Vagina (tissue), 2 donors: ENCODE data around the gene CUX1. TPM values are rescaled to one million over a fixed set of nuclear protein-coding genes. Genes with fewer than 3 reads are reported as not detected.

Experiments used
- DNase-seq, 2 donors: peaks; one replicate each; pipeline ENCODE4 v3.0.0-alpha.2; 2017; ENCODE audit errors: extremely low spot score in 2 of 2
- H3K27ac ChIP-seq: fragments of 200-600 bp; sonication (generic); one replicate; pipeline ENCODE4 v1.5.1; 2019
- H3K27me3 ChIP-seq: fragments of 200-600 bp; sonication (generic); one replicate; pipeline ENCODE4 v1.5.1; 2019
- H3K36me3 ChIP-seq, 2 donors: fragments of 200-600 bp; sonication (generic); one replicate each; pipeline ENCODE4 v1.5.1; 2017 to 2019
- H3K4me1 ChIP-seq: fragments of 200-600 bp; sonication (generic); one replicate; pipeline ENCODE4 v1.5.1; 2019
- H3K4me3 ChIP-seq, 2 donors: fragments of 200-600 bp; sonication (generic); 1 replicate in 1 of 2; 2 replicates in 1 of 2; pipeline ENCODE4 v1.5.1; 2016 to 2019
- H3K9me3 ChIP-seq: fragments of 200-600 bp; sonication (generic); one replicate; pipeline ENCODE4 v1.5.1; 2019
- CTCF ChIP-seq, 3 experiments: fragments of 450-650 bp in 2 of 3; fragments of 200-600 bp in 1 of 3; sonication (generic) in 1 of 3; IDR thresholded peaks; one replicate each; pipeline ENCODE4 v1.5.1; 2017 to 2019; ENCODE audit warnings: antibody characterized with exemption in 3 of 3, mild to moderate bottlenecking in 2 of 3, moderate library complexity in 2 of 3
- POLR2A ChIP-seq, 2 donors: fragments of 450-650 bp; IDR thresholded peaks; one replicate each; pipeline ENCODE4 v1.6.1; 2017; ENCODE audit warnings: antibody characterized with exemption in 2 of 2, mild to moderate bottlenecking in 2 of 2, moderate library complexity in 2 of 2
- POLR2AphosphoS5 ChIP-seq, 2 donors: sonication (generic); formaldehyde crosslinking; IDR thresholded peaks; one replicate each; pipeline ENCODE4 v1.9.0; 2017; ENCODE audit warnings: antibody characterized with exemption in 2 of 2, mild to moderate bottlenecking in 2 of 2, low read depth in 1 of 2; ENCODE audit not compliant: insufficient read depth in 1 of 2
- intact Hi-C: fragments of 100-400 bp; cut with DNase I; formaldehyde crosslinking; loops from one replicate; pipeline ENCODE4 v1.15.1; 2023
- total RNA-seq: library from RNA; depleted of rRNA; stranded (reverse); fragments of >200 nt; gene quantifications from one replicate; pipeline ENCODE4 v1.2.3, GENCODE V29; 2016

CUX1 gene
- total RNA-seq, 1 donor from 2014 or later: 65.3 TPM

GRCh38 chr7:102258073-102258748 is 440.8 kb downstream of the CUX1 start:
- Histone ChIP-seq H3K27me3 (no peaks in the 10 kb centered on the region), H3K4me1 (no peaks in the 10 kb centered on the region), H3K36me3 (no peaks in the 10 kb centered on the region), H3K4me3 (no peak overlapping the region), H3K9me3 (no peaks in the 10 kb centered on the region), H3K27ac (no peak overlapping the region)
- intact Hi-C loops: no loop called here
- DNase-seq: no peak
- no peak for TF ChIP-seq CTCF (IDR thresholded peaks at IDR 0.05)
- no peak for TF ChIP-seq POLR2A (IDR thresholded peaks at IDR 0.05)
- no peak for TF ChIP-seq POLR2AphosphoS5 (IDR thresholded peaks at IDR 0.05; ENCODE audit: insufficient read depth in 1 of 2, low read depth in 1 of 2)

GRCh38 chr7:102258749-102259107 is 441.3 kb downstream of the CUX1 start:
- Histone ChIP-seq H3K4me1 (no peaks in the 10 kb centered on the region), H3K9me3 (no peaks in the 10 kb centered on the region), H3K4me3 (no peak overlapping the region), H3K27ac (no peak overlapping the region), H3K36me3 (no peaks in the 10 kb centered on the region), H3K27me3 (no peaks in the 10 kb centered on the region)
- intact Hi-C loops: no loop called here
- TF ChIP-seq POLR2A (IDR thresholded peaks at IDR 0.05): no peak
- TF ChIP-seq CTCF (IDR thresholded peaks at IDR 0.05): no peak
- no peak for TF ChIP-seq POLR2AphosphoS5 (IDR thresholded peaks at IDR 0.05; ENCODE audit: insufficient read depth in 1 of 2, low read depth in 1 of 2)
- no peak for DNase-seq

- H3K27me3 ChIP-seq: no peaks in the 10 kb centered on the region
- intact Hi-C loops: no loop called here
- no peak for DNase-seq
- no peaks in the 10 kb centered on the region for H3K4me1 ChIP-seq
- no peak for TF ChIP-seq CTCF (IDR thresholded peaks at IDR 0.05)
- TF ChIP-seq POLR2A (IDR thresholded peaks at IDR 0.05): no peak
- TF ChIP-seq POLR2AphosphoS5 (IDR thresholded peaks at IDR 0.05; ENCODE audit: insufficient read depth in 1 of 2, low read depth in 1 of 2): no peak
- H3K4me3 ChIP-seq: no peak overlapping the region
- no peaks in the 10 kb centered on the region for H3K9me3 ChIP-seq
- H3K36me3 ChIP-seq: no peaks in the 10 kb centered on the region
- H3K27ac ChIP-seq: no peak overlapping the region
Measured at GRCh38 chr7:102260856-102261255, 443.4 kb downstream of the CUX1 start.

- Histone ChIP-seq H3K4me1 (no peaks in the 10 kb centered on the region), H3K27me3 (no peaks in the 10 kb centered on the region), H3K9me3 (no peaks in the 10 kb centered on the region), H3K36me3 (no peaks in the 10 kb centered on the region), H3K4me3 (no peak overlapping the region), H3K27ac (no peak overlapping the region)
- no peak for TF ChIP-seq POLR2AphosphoS5 (IDR thresholded peaks at IDR 0.05; ENCODE audit: insufficient read depth in 1 of 2, low read depth in 1 of 2)
- TF ChIP-seq CTCF (IDR thresholded peaks at IDR 0.05): no peak
- no peak for TF ChIP-seq POLR2A (IDR thresholded peaks at IDR 0.05)
- intact Hi-C loops: no loop called here
- no peak for DNase-seq
Measured at GRCh38 chr7:102261451-102261850, 444.0 kb downstream of the CUX1 start.

DNA sequence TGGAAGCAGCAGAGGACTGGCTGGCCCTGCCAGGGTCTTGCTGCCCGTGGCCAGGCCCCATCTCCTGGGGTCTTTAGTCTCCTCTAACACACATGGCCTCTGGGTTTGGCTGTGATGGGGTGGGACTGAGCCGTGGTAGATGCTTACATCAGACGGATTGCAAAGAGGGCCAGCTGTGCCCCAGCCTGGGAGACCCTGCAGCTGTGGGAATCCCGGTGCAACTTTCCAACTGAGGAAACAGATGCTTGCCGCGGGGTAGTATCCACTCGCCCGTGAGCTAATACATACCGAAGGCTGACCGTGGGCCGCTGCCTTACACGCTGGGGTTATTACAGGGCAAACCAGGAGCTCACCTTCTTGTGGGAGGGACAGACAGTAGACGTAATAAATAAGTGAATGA is 445.1 kb downstream of the CUX1 start:
- no peaks in the 10 kb centered on the region for H3K36me3 ChIP-seq
- no peak for DNase-seq
- intact Hi-C loops: no loop called here
- TF ChIP-seq POLR2AphosphoS5 (IDR thresholded peaks at IDR 0.05; ENCODE audit: insufficient read depth in 1 of 2, low read depth in 1 of 2): no peak
- TF ChIP-seq CTCF (IDR thresholded peaks at IDR 0.05): no peak
- TF ChIP-seq POLR2A (IDR thresholded peaks at IDR 0.05): no peak
- H3K4me1 ChIP-seq: no peaks in the 10 kb centered on the region
- no peaks in the 10 kb centered on the region for H3K9me3 ChIP-seq
- no peaks in the 10 kb centered on the region for H3K27me3 ChIP-seq
- no peak overlapping the region for H3K27ac ChIP-seq
- H3K4me3 ChIP-seq: no peak overlapping the region
